ENCODE data around the gene PRKCE.

DNA sequence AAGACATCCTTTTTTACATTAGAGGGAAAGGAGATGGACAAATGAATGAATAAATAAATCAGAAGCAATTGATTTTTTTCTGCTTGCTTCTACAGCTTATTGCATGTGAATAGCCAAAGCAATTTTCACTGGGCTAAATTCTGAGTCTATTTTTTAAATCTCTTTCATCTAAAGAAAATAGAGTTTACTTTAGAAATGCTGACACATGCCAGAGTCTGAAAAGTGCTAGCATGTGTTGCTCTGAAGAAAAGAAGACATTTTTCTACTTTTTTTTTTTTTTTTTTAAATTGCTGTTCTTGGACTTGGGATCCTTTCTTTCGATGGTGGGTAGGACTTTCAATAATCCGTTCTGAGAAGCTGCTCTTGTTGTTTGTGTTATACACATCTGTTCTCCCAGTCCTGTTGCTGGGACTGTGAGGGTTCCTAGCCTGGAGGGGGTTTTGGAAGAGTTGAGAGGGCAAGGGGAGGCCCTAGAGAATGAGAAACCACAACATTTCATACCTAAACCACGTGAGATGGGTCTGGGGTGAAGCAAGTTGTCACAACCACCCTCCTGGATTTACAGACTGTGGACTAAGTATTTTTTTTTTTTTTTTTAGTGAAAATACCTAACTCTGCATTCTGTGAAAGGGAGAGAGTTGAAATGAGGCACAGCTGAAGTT lies 193.5 kb downstream of the PRKCE start:
- TF ChIP-seq ZNF274 (IDR thresholded peaks at IDR 0.05; ENCODE audit: low read depth, low read length): no peak
- no peak for TF ChIP-seq YY1 (IDR thresholded peaks at IDR 0.05; ENCODE audit: insufficient read depth, insufficient read length)
- no peak for TF ChIP-seq SUZ12 (IDR thresholded peaks at IDR 0.05; ENCODE audit: extremely low read depth, insufficient read depth, insufficient read length)

All from NT2/D1 (cell line).